ENCODE measurements around the gene GALNT8.

Gene GALNT8

DNA sequence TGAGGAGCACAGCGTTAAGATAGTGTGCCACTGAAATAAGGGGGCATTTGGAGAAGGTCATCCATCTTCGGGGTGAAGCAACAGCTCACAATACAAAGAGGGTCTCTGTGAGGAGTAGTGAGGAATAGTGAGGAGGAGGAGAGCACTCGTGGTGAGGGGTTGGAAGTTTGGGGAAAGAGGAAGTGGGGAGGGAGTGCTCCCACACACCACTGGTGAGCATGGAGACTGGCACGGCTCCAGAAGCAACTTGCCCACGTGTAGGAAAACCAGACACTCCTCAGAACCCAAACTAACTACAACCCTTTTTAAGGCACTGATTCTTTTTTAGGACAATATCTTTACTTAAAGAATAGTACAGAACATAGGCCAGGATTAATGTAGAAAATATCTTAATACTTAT, 48.9 kb downstream of the GALNT8 start:
- no peak overlapping the region for H3K4me3 ChIP-seq (ENCODE audit: low read length)
- no peak overlapping the region for H3K9ac ChIP-seq (ENCODE audit: low read length)
- no peaks in the 10 kb centered on the region for H3K4me1 ChIP-seq (ENCODE audit: low read length)
- no peaks in the 10 kb centered on the region for H3K79me2 ChIP-seq (ENCODE audit: low read length)
- H3K27ac ChIP-seq (ENCODE audit: low read length) = no peak overlapping the region
- H3K27me3 ChIP-seq (ENCODE audit: low read depth, low read length) = no peaks in the 10 kb centered on the region
- no peak overlapping the region for H3K4me2 ChIP-seq (ENCODE audit: low read length)
- H4K20me1 ChIP-seq (ENCODE audit: insufficient read depth, low read length) = no peaks in the 10 kb centered on the region
- TF ChIP-seq, protein P1, sequence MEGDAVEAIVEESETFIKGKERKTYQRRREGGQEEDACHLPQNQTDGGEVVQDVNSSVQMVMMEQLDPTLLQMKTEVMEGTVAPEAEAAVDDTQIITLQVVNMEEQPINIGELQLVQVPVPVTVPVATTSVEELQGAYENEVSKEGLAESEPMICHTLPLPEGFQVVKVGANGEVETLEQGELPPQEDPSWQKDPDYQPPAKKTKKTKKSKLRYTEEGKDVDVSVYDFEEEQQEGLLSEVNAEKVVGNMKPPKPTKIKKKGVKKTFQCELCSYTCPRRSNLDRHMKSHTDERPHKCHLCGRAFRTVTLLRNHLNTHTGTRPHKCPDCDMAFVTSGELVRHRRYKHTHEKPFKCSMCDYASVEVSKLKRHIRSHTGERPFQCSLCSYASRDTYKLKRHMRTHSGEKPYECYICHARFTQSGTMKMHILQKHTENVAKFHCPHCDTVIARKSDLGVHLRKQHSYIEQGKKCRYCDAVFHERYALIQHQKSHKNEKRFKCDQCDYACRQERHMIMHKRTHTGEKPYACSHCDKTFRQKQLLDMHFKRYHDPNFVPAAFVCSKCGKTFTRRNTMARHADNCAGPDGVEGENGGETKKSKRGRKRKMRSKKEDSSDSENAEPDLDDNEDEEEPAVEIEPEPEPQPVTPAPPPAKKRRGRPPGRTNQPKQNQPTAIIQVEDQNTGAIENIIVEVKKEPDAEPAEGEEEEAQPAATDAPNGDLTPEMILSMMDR (IDR thresholded peaks at IDR 0.05; ENCODE audit: low read depth, low read length) = no peak
- no peaks in the 10 kb centered on the region for H3K36me3 ChIP-seq (replicated peaks; ENCODE audit: low read depth, low read length)
- H3K9me3 ChIP-seq (ENCODE audit: insufficient read depth, low read length) = no peaks in the 10 kb centered on the region
- H2AFZ ChIP-seq (ENCODE audit: low read depth, low read length) = no peak overlapping the region

DNA sequence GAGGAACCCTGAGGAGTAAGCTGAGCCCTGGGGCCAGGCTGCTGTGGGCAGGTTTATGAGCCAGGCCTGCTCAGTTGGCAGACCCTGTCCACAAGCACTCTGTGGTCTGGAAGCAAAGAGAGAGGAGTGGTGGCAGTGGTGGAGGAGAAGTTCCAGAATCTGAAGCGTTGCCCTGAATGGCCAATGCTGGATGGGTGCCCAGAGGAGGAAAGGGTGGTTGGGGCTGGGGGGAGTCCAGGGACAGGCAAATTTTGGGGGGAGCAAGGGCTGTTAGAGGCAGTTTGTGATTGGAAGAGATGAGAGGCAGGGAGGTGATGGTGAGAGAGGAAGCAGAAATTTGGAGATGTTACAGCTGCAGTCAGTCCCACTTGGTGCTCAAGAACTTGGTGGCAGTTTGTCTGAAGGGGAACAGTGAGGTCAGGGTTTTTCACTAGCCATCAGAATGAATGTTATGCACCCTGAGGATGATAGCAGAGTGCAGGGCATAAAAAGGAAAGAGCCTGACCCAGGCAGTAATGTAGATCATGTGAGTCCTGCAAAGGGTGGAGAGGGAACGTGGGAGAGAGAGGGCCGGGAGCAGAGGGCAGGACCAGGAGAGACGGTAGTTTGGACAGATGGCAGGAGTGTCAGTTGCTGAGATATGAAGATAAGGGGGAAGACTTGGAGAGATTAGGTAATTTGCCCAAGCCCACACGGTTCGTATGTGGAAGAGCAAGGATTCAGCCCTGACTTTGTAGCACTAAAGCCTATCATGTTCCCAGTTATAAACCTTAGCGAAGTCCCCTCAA, 51.2 kb downstream of the GALNT8 start:
- TF ChIP-seq, protein P1 (IDR thresholded peaks at IDR 0.05; ENCODE audit: low read depth, low read length) = no peak
- no peak for TF ChIP-seq EZH2phosphoT487 (IDR thresholded peaks at IDR 0.05; ENCODE audit: low read depth)
- H3K27me3 ChIP-seq (ENCODE audit: low read depth, low read length) = peaks cover 6% of the 10 kb centered on the region; the same call in 1 of the 2 replicates
- no peaks in the 10 kb centered on the region for H4K20me1 ChIP-seq (ENCODE audit: insufficient read depth, low read length)

DNA sequence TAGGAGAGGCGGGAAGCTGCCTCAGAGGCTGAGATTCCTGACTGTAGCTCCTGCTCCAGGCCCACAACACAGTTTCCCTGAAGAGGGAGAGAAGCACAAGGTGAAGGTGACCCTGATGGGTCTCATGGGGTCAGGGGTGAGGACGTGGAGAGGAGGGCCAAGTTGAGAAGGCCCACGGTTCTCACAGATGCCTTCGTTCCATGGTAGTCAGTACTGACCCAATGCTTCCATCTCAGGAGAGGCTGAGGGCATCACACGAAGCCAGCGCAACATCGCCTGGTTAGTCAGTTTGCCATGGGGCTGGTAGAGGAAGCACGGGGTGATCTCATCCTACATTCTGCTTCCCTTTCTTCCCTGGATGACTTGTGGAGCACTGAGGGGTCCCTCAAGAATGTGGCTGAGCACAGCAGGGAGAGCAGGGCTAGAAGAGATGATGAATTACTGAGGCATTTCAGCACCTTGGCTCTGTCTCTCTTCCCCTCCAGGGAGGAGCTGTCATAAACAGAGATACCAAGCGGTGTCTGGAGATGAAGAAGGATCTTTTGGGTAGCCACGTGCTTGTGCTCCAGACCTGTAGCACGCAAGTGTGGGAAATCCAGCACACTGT, 51.9 kb downstream of the GALNT8 start:
- peaks cover 6% of the 10 kb centered on the region; the same call in 1 of the 2 replicates for H3K27me3 ChIP-seq (ENCODE audit: low read depth, low read length)
- no peaks in the 10 kb centered on the region for H3K79me2 ChIP-seq (ENCODE audit: low read length)
- no peak overlapping the region for H3K4me3 ChIP-seq (ENCODE audit: low read length)
- H3K9ac ChIP-seq (ENCODE audit: low read length) = no peak overlapping the region
- no peak overlapping the region for H3K4me2 ChIP-seq (ENCODE audit: low read length)
- TF ChIP-seq, protein P1 (IDR thresholded peaks at IDR 0.05; ENCODE audit: low read depth, low read length) = no peak
- TF ChIP-seq EZH2phosphoT487 (IDR thresholded peaks at IDR 0.05; ENCODE audit: low read depth) = no peak
- no peaks in the 10 kb centered on the region for H3K4me1 ChIP-seq (ENCODE audit: low read length)
- H3K9me3 ChIP-seq (ENCODE audit: insufficient read depth, low read length) = no peaks in the 10 kb centered on the region
- H3K27ac ChIP-seq (ENCODE audit: low read length) = no peak overlapping the region
- no peak overlapping the region for H2AFZ ChIP-seq (ENCODE audit: low read depth, low read length)
- H3K36me3 ChIP-seq (replicated peaks; ENCODE audit: low read depth, low read length) = no peaks in the 10 kb centered on the region
- no peaks in the 10 kb centered on the region for H4K20me1 ChIP-seq (ENCODE audit: insufficient read depth, low read length)

More for the DNA sequence above, 51.2 kb downstream of the GALNT8 start:
- no peak overlapping the region for H2AFZ ChIP-seq (ENCODE audit: low read depth, low read length)
- H3K4me2 ChIP-seq (ENCODE audit: low read length) = no peak overlapping the region
- H3K36me3 ChIP-seq (replicated peaks; ENCODE audit: low read depth, low read length) = no peaks in the 10 kb centered on the region
- no peaks in the 10 kb centered on the region for H3K9me3 ChIP-seq (ENCODE audit: insufficient read depth, low read length)
- no peaks in the 10 kb centered on the region for H3K4me1 ChIP-seq (ENCODE audit: low read length)
- H3K79me2 ChIP-seq (ENCODE audit: low read length) = no peaks in the 10 kb centered on the region
- no peak overlapping the region for H3K9ac ChIP-seq (ENCODE audit: low read length)
- no peak overlapping the region for H3K4me3 ChIP-seq (ENCODE audit: low read length)
- H3K27ac ChIP-seq (ENCODE audit: low read length) = no peak overlapping the region

- TF ChIP-seq EZH2phosphoT487 (IDR thresholded peaks at IDR 0.05; ENCODE audit: low read depth) = no peak
- TF ChIP-seq, protein P1 (IDR thresholded peaks at IDR 0.05; ENCODE audit: low read depth, low read length) = no peak
- Histone ChIP-seq H3K4me2 (ENCODE audit: low read length) (no peak overlapping the region), H3K4me1 (ENCODE audit: low read length) (no peaks in the 10 kb centered on the region), H4K20me1 (ENCODE audit: insufficient read depth, low read length) (no peaks in the 10 kb centered on the region), H3K79me2 (ENCODE audit: low read length) (no peaks in the 10 kb centered on the region), H3K27me3 (ENCODE audit: low read depth, low read length) (peaks cover 17% of the 10 kb centered on the region), H3K9me3 (ENCODE audit: insufficient read depth, low read length) (no peaks in the 10 kb centered on the region), H3K27ac (ENCODE audit: low read length) (no peak overlapping the region), H3K36me3 (replicated peaks; ENCODE audit: low read depth, low read length) (no peaks in the 10 kb centered on the region), H3K4me3 (ENCODE audit: low read length) (no peak overlapping the region), H3K9ac (ENCODE audit: low read length) (no peak overlapping the region), H2AFZ (ENCODE audit: low read depth, low read length) (no peak overlapping the region)
Observed at GRCh38 chr12:4775936-4776335, 55.7 kb downstream of the GALNT8 start.

Measured in OCI-LY3 (cell line).